Neural progenitor cell (in vitro differentiated cells): ENCODE results near the gene ADGRD1. TPM values are rescaled to one million over a fixed set of nuclear protein-coding genes. Genes with fewer than 3 reads are reported as not detected.

ENCODE experiments used
- DNase-seq: peaks from one replicate; pipeline ENCODE4 v3.0.0-alpha.2; 2016; ENCODE audit warnings: low spot score
- H2AFZ ChIP-seq: fragments of 200-600 bp; sonication (generic); replicated peaks from 2 replicates; pipeline ENCODE4 v1.6.1; 2016; ENCODE audit warnings: antibody characterized with exemption
- H3F3A ChIP-seq: fragments of 200-600 bp; sonication (generic); 2 replicates; pipeline ENCODE4 v1.6.1; 2016; ENCODE audit warnings: antibody characterized with exemption, low read depth
- H3K27ac ChIP-seq: fragments of 200-600 bp; sonication (generic); 2 replicates; pipeline ENCODE4 v1.5.1; 2016; ENCODE audit warnings: mild to moderate bottlenecking
- H3K27me3 ChIP-seq: fragments of 200-600 bp; sonication (generic); 2 replicates; pipeline ENCODE4 v1.6.1; 2016; ENCODE audit warnings: mild to moderate bottlenecking, moderate library complexity
- H3K36me3 ChIP-seq: fragments of 200-600 bp; sonication (generic); 2 replicates; pipeline ENCODE4 v1.5.1; 2016
- H3K4me1 ChIP-seq: fragments of 200-600 bp; sonication (generic); 2 replicates; pipeline ENCODE4 v1.6.1; 2016; ENCODE audit warnings: mixed run types
- H3K4me2 ChIP-seq: fragments of 200-600 bp; sonication (generic); 2 replicates; pipeline ENCODE4 v1.6.1; 2016
- H3K4me3 ChIP-seq: fragments of 200-600 bp; sonication (generic); 2 replicates; pipeline ENCODE4 v1.5.1; 2016
- H3K79me2 ChIP-seq: fragments of 200-600 bp; sonication (generic); 2 replicates; pipeline ENCODE4 v1.6.1; 2016; ENCODE audit warnings: low read depth
- H3K9ac ChIP-seq: fragments of 200-600 bp; sonication (generic); 2 replicates; pipeline ENCODE4 v1.6.1; 2016
- H3K9me3 ChIP-seq: fragments of 200-600 bp; sonication (generic); 2 replicates; pipeline ENCODE4 v1.5.1; 2016; ENCODE audit warnings: low read depth
- H4K20me1 ChIP-seq: fragments of 200-600 bp; sonication (generic); 2 replicates; pipeline ENCODE4 v1.6.1; 2016; ENCODE audit warnings: low read depth
- H3K27ac Mint-ChIP-seq: 3 replicates; pipeline ENCODE4 v1.8.0; 2021; ENCODE audit warnings: mixed read lengths
- H3K27me3 Mint-ChIP-seq: 2 replicates; pipeline ENCODE4 v1.8.0; 2022; ENCODE audit warnings: low read depth, mild to moderate bottlenecking, inconsistent platforms, moderate library complexity, mixed read lengths; ENCODE audit not compliant: insufficient read depth
- H3K36me3 Mint-ChIP-seq: 3 replicates; pipeline ENCODE4 v1.8.0; 2021; ENCODE audit warnings: mixed read lengths
- H3K4me1 Mint-ChIP-seq: 3 replicates; pipeline ENCODE4 v1.8.0; 2021; ENCODE audit warnings: mixed read lengths
- H3K4me3 Mint-ChIP-seq: 3 replicates; pipeline ENCODE4 v1.8.0; 2021; ENCODE audit warnings: mild to moderate bottlenecking, moderate library complexity, mixed read lengths
- H3K9me3 Mint-ChIP-seq: 3 replicates; pipeline ENCODE4 v1.8.0; 2020; ENCODE audit warnings: mixed read lengths
- CTCF ChIP-seq: fragments of 200-600 bp; sonication (generic); IDR thresholded peaks from 2 replicates; pipeline ENCODE4 v1.5.1; 2017; ENCODE audit warnings: antibody characterized with exemption, mild to moderate bottlenecking
- EZH2 ChIP-seq: fragments of 200-600 bp; sonication (generic); IDR thresholded peaks from 2 replicates; pipeline ENCODE4 v1.6.1; 2017; ENCODE audit warnings: antibody characterized with exemption, mild to moderate bottlenecking, moderate library complexity
- EZH2phosphoT487 ChIP-seq: fragments of 200-600 bp; sonication (generic); IDR thresholded peaks from 2 replicates; pipeline ENCODE4 v1.6.1; 2017; ENCODE audit warnings: antibody characterized with exemption
- total RNA-seq: library from RNA; depleted of rRNA; stranded (reverse); fragments of >200 nt; gene quantifications from 2 replicates; pipeline ENCODE4 v1.2.3, GENCODE V29; 2015; ENCODE audit warnings: low replicate concordance

The ADGRD1 gene
- total RNA-seq, 1 donor from 2014 or later: not detected

- H3K36me3 Mint-ChIP-seq: no peaks in the 10 kb centered on the region
- no peaks in the 10 kb centered on the region for H3K36me3 ChIP-seq
- TF ChIP-seq CTCF: no peak
- TF ChIP-seq EZH2phosphoT487: no peak
- TF ChIP-seq EZH2: no peak
- no peak overlapping the region for H3K27ac ChIP-seq
- peaks cover 7% of the 10 kb centered on the region for H3K9me3 Mint-ChIP-seq
- H3K4me3 ChIP-seq: no peak overlapping the region
- H3F3A ChIP-seq: no peaks in the 10 kb centered on the region
- no peak overlapping the region for H3K9ac ChIP-seq
- peaks cover 8% of the 10 kb centered on the region for H3K4me1 ChIP-seq
- H3K9me3 ChIP-seq: no peaks in the 10 kb centered on the region
- H3K4me1 Mint-ChIP-seq: peaks cover 10% of the 10 kb centered on the region
- H3K4me2 ChIP-seq: no peak overlapping the region
- H2AFZ ChIP-seq: no peak overlapping the region
- H3K27me3 ChIP-seq: peaks cover 14% of the 10 kb centered on the region
- H3K79me2 ChIP-seq: no peaks in the 10 kb centered on the region
- no peak overlapping the region for H3K4me3 Mint-ChIP-seq
- H3K27me3 Mint-ChIP-seq: peaks cover 22% of the 10 kb centered on the region
- no peak for DNase-seq
- no peaks in the 10 kb centered on the region for H4K20me1 ChIP-seq
- H3K27ac Mint-ChIP-seq: no peak overlapping the region
These were observed 32.9 kb upstream of the ADGRD1 start for GRCh38 chr12:130920723-130921381.

- TF ChIP-seq EZH2: no peak
- no peak for TF ChIP-seq CTCF
- TF ChIP-seq EZH2phosphoT487: no peak
- Histone ChIP-seq H3K4me3 (no peak overlapping the region), H2AFZ (no peak overlapping the region), H3K9ac (no peak overlapping the region), H3K27ac (no peak overlapping the region), H3K4me1 (no peaks in the 10 kb centered on the region), H3K79me2 (no peaks in the 10 kb centered on the region), H4K20me1 (no peaks in the 10 kb centered on the region), H3K36me3 (no peaks in the 10 kb centered on the region), H3K27me3 (peaks cover 4% of the 10 kb centered on the region), H3F3A (no peaks in the 10 kb centered on the region), H3K4me2 (no peak overlapping the region), H3K9me3 (no peaks in the 10 kb centered on the region)
- Mint-ChIP-seq H3K4me3 (no peak overlapping the region), H3K4me1 (no peaks in the 10 kb centered on the region), H3K27me3 (peaks cover 21% of the 10 kb centered on the region), H3K27ac (no peak overlapping the region), H3K9me3 (peaks cover 7% of the 10 kb centered on the region), H3K36me3 (no peaks in the 10 kb centered on the region)
- no peak for DNase-seq
These were observed 31.2 kb upstream of the ADGRD1 start for GRCh38 chr12:130922511-130922953.

GRCh38 chr12:130924966-130925665, 28.6 kb upstream of the ADGRD1 start:
- H3K4me3 Mint-ChIP-seq: no peak overlapping the region
- H3K27ac Mint-ChIP-seq: no peak overlapping the region
- no peaks in the 10 kb centered on the region for H3K36me3 Mint-ChIP-seq
- Histone ChIP-seq H3K27me3 (peaks cover 4% of the 10 kb centered on the region), H3K4me3 (no peak overlapping the region), H3K36me3 (no peaks in the 10 kb centered on the region), H3K79me2 (no peaks in the 10 kb centered on the region), H3K9ac (no peak overlapping the region), H3K9me3 (no peaks in the 10 kb centered on the region), H3K4me2 (no peak overlapping the region), H4K20me1 (no peaks in the 10 kb centered on the region), H3K27ac (no peak overlapping the region), H3K4me1 (no peaks in the 10 kb centered on the region), H2AFZ (no peak overlapping the region), H3F3A (no peaks in the 10 kb centered on the region)
- no peak for DNase-seq
- peaks cover 7% of the 10 kb centered on the region for H3K9me3 Mint-ChIP-seq
- TF ChIP-seq EZH2phosphoT487: no peak
- no peak for TF ChIP-seq EZH2
- no peak for TF ChIP-seq CTCF
- peaks cover 21% of the 10 kb centered on the region for H3K27me3 Mint-ChIP-seq
- H3K4me1 Mint-ChIP-seq: no peaks in the 10 kb centered on the region
